GM03348 (cell line): ENCODE measurements around the gene TDRD1.

ENCODE experiments used
- DNase-seq: peaks from one replicate; pipeline ENCODE4 v3.0.0; 2012; ENCODE audit warnings: low spot score

TDRD1 gene

GRCh38 chr10:114266521-114266920 is 87.4 kb downstream of the TDRD1 start:
- DNase-seq, result no peak

GRCh38 chr10:114271075-114271778 is 92.1 kb downstream of the TDRD1 start:
- DNase-seq, result no peak

GRCh38 chr10:114271779-114272167 is 92.6 kb downstream of the TDRD1 start:
- peak; percentile 91 for DNase-seq

GRCh38 chr10:114272696-114273095 is 93.5 kb downstream of the TDRD1 start:
- no peak for DNase-seq

GRCh38 chr10:114273910-114274309 is 94.8 kb downstream of the TDRD1 start:
- no peak for DNase-seq

GRCh38 chr10:114274616-114275453 is 95.7 kb downstream of the TDRD1 start:
- DNase-seq, result no peak

GRCh38 chr10:114276066-114276465 is 96.9 kb downstream of the TDRD1 start:
- DNase-seq, result no peak

- DNase-seq, result no peak
Observed at GRCh38 chr10:114276671-114277070, 97.5 kb downstream of the TDRD1 start.

- DNase-seq, result no peak
Observed at GRCh38 chr10:114278140-114278883, 99.2 kb downstream of the TDRD1 start.

GRCh38 chr10:114278884-114279191 is 99.7 kb downstream of the TDRD1 start:
- DNase-seq, result no peak

GRCh38 chr10:114279289-114279688 is 100.1 kb downstream of the TDRD1 start:
- DNase-seq, result no peak

- DNase-seq, result no peak
Observed at GRCh38 chr10:114279901-114280644, 100.9 kb downstream of the TDRD1 start.

GRCh38 chr10:114281006-114281405 is 101.9 kb downstream of the TDRD1 start:
- no peak for DNase-seq

- no peak for DNase-seq
Observed at GRCh38 chr10:114281461-114281860, 102.3 kb downstream of the TDRD1 start.
